Gastrocnemius medialis (tissue), 4 donors: ENCODE results near the gene ZNF30. TPM values are rescaled to one million over a fixed set of nuclear protein-coding genes. Genes with fewer than 3 reads are reported as not detected.

Source experiments
- ATAC-seq, 2 donors: fragments of 150-250 bp; one replicate each; pipeline ENCODE4 v1.9.1; 2016
- DNase-seq, 2 donors: peaks; one replicate each; pipeline ENCODE4 v3.0.0-alpha.2; 2019
- H3K27ac ChIP-seq, 4 donors: fragments of 200-600 bp; sonication (generic); 1 replicate in 1 of 4; 2 replicates in 3 of 4; pipeline ENCODE4 v1.5.1; 2016 to 2018; ENCODE audit warnings: mild to moderate bottlenecking in 2 of 4, moderate library complexity in 1 of 4
- H3K27me3 ChIP-seq, 3 donors: fragments of 200-600 bp; sonication (generic) in 2 of 3; 1 replicate in 1 of 3; 2 replicates in 2 of 3; pipeline versions ENCODE4 v1.5.1 to v1.6.0; 2016 to 2019; ENCODE audit warnings: mild to moderate bottlenecking in 1 of 3, moderate library complexity in 1 of 3
- H3K36me3 ChIP-seq, 2 donors: fragments of 200-600 bp; sonication (generic) in 1 of 2; one replicate each; pipeline ENCODE4 v1.5.1; 2017 to 2018
- H3K4me1 ChIP-seq, 2 donors: fragments of 200-600 bp; sonication (generic) in 1 of 2; one replicate each; pipeline ENCODE4 v1.5.1; 2016 to 2017; ENCODE audit warnings: mild to moderate bottlenecking in 2 of 2
- H3K4me3 ChIP-seq, 4 donors: fragments of 200-600 bp; sonication (generic) in 3 of 4; 1 replicate in 1 of 4; 2 replicates in 3 of 4; pipeline ENCODE4 v1.5.1; 2016 to 2019; ENCODE audit warnings: mild to moderate bottlenecking in 2 of 4
- H3K9me3 ChIP-seq, 3 donors: fragments of 200-600 bp; sonication (generic) in 2 of 3; 1 replicate in 1 of 3; 2 replicates in 2 of 3; pipeline ENCODE4 v1.5.1; 2016 to 2019
- CTCF ChIP-seq, 5 experiments: fragments of 450-650 bp in 3 of 5; fragments of 200-600 bp in 2 of 5; sonication (generic) in 2 of 5; IDR thresholded peaks in 4 of 5; conservative IDR thresholded peaks in 1 of 5; 1 replicate in 4 of 5; 2 replicates in 1 of 5; pipeline ENCODE4 v1.5.1; 2016 to 2019; ENCODE audit warnings: antibody characterized with exemption in 5 of 5, mild to moderate bottlenecking in 3 of 5, moderate library complexity in 3 of 5
- POLR2A ChIP-seq, 2 donors: fragments of 450-650 bp; IDR thresholded peaks; one replicate each; pipeline ENCODE4 v1.6.1; 2017; ENCODE audit warnings: antibody characterized with exemption in 2 of 2, mild to moderate bottlenecking in 2 of 2, moderate library complexity in 2 of 2
- in situ Hi-C, 4 donors: fragments of 200-750 bp; cut with MboI; loops; one replicate each; pipeline versions ENCODE4 v1.15.0 to v1.8.0; 2017; ENCODE audit warnings: low sequenced_read_pairs in 4 of 4
- intact Hi-C: fragments of 100-400 bp; cut with DNase I; formaldehyde crosslinking; loops from one replicate; pipeline ENCODE4 v1.15.1; 2023; ENCODE audit warnings: low total_unique reads
- total RNA-seq, 4 donors: library from RNA; depleted of rRNA; stranded (reverse); fragments of >200 nt; gene quantifications; one replicate each; pipeline versions ENCODE4 v1.1.0 to v1.2.3, GENCODE V29; 2016

ZNF30 gene
- total RNA-seq, 4 donors from 2014 or later, result 0.66 to 2.3 (median 0.92) TPM

GRCh38 chr19:34936184-34936583, 9.5 kb downstream of the ZNF30 start:
- no peak overlapping the region for H3K4me3 ChIP-seq
- no peaks in the 10 kb centered on the region for H3K27me3 ChIP-seq
- H3K9me3 ChIP-seq, result no peaks in the 10 kb centered on the region
- in situ Hi-C loops, result no loop called here
- intact Hi-C loops, result no loop called here
- TF ChIP-seq POLR2A (IDR thresholded peaks at IDR 0.05) (no peak), CTCF (IDR thresholded peaks at IDR 0.05 in 4 of 5, conservative IDR thresholded peaks at IDR 0.05 in 1 of 5) (no peak)
- no peak for DNase-seq
- peaks cover 2 to 59% of the 10 kb centered on the region in 2 donors for H3K36me3 ChIP-seq
- ATAC-seq, result no peak
- H3K4me1 ChIP-seq, result no peaks in the 10 kb centered on the region
- no peak overlapping the region for H3K27ac ChIP-seq

GRCh38 chr19:34938886-34939285, 12.2 kb downstream of the ZNF30 start:
- in situ Hi-C loops, result no loop called here
- intact Hi-C loops, result no loop called here
- no peak overlapping the region for H3K27ac ChIP-seq
- no peaks in the 10 kb centered on the region for H3K4me1 ChIP-seq
- no peaks in the 10 kb centered on the region for H3K27me3 ChIP-seq
- peaks cover 2 to 54% of the 10 kb centered on the region in 2 donors for H3K36me3 ChIP-seq
- H3K4me3 ChIP-seq, result no peak overlapping the region
- no peak for ATAC-seq
- H3K9me3 ChIP-seq, result peaks cover 0 to 4% (median 1%) of the 10 kb centered on the region in 3 donors
- TF ChIP-seq CTCF (IDR thresholded peaks at IDR 0.05 in 4 of 5, conservative IDR thresholded peaks at IDR 0.05 in 1 of 5) (no peak), POLR2A (IDR thresholded peaks at IDR 0.05) (no peak)
- DNase-seq, result no peak

- in situ Hi-C loops (no loop called here), intact Hi-C loops (no loop called here)
- Histone ChIP-seq H3K27me3 (no peaks in the 10 kb centered on the region), H3K36me3 (peaks cover 0 to 44% of the 10 kb centered on the region in 2 donors), H3K27ac (no peak overlapping the region), H3K9me3 (peaks cover 0 to 16% (median 5%) of the 10 kb centered on the region in 3 donors), H3K4me1 (no peaks in the 10 kb centered on the region), H3K4me3 (peak overlapping the region in 1 of 4 donors; percentile 27)
- TF ChIP-seq POLR2A (IDR thresholded peaks at IDR 0.05) (no peak), CTCF (IDR thresholded peaks at IDR 0.05 in 4 of 5, conservative IDR thresholded peaks at IDR 0.05 in 1 of 5) (no peak)
- no peak for ATAC-seq
- no peak for DNase-seq
These were observed 17.3 kb downstream of the ZNF30 start for GRCh38 chr19:34943861-34944573.

GRCh38 chr19:34953092-34953491, 26.4 kb downstream of the ZNF30 start:
- no peak overlapping the region for H3K4me3 ChIP-seq
- DNase-seq (no peak), ATAC-seq (no peak)
- intact Hi-C loops, result no loop called here
- no peak overlapping the region for H3K27ac ChIP-seq
- no peaks in the 10 kb centered on the region for H3K27me3 ChIP-seq
- in situ Hi-C loops, result no loop called here
- no peaks in the 10 kb centered on the region for H3K4me1 ChIP-seq
- H3K36me3 ChIP-seq, result peaks cover 9 to 51% of the 10 kb centered on the region in 2 donors
- peaks cover 8 to 44% (median 12%) of the 10 kb centered on the region in 3 donors for H3K9me3 ChIP-seq
- TF ChIP-seq POLR2A (IDR thresholded peaks at IDR 0.05), result no peak
- no peak for TF ChIP-seq CTCF (IDR thresholded peaks at IDR 0.05 in 4 of 5, conservative IDR thresholded peaks at IDR 0.05 in 1 of 5)
